Kidney (tissue), 14 donors: ENCODE data around the gene DEK. TPM values are rescaled to one million over a fixed set of nuclear protein-coding genes. Genes with fewer than 3 reads are reported as not detected.
"Not testable (repeated sequence)": the region's sequence is repeated elsewhere in the genome, so short reads cannot be mapped to it uniquely, and the experiment has no call there.

Source experiments
- DNase-seq, 5 donors: peaks; one replicate each; pipeline ENCODE4 v3.0.0-alpha.2; 2013 to 2020
- FAIRE-seq: peaks from 2 replicates; lab custom pipeline; 2012; peaks lifted over from hg19 to GRCh38; lab: Jason Lieb, UNC
- H3K27ac ChIP-seq, 2 donors: one replicate each; pipeline ENCODE4 v1.7.0; 2013; ENCODE audit warnings: low read depth in 2 of 2, low read length in 2 of 2, inconsistent platforms in 1 of 2
- H3K27me3 ChIP-seq: one replicate; pipeline ENCODE4 v1.7.1; 2013; ENCODE audit warnings: low read length, inconsistent platforms; ENCODE audit not compliant: control insufficient read depth, insufficient read depth
- H3K36me3 ChIP-seq, 3 donors: one replicate each; pipeline versions ENCODE4 v1.7.0 to v1.7.1; 2013; ENCODE audit warnings: low read length in 3 of 3, control low read depth in 1 of 3, inconsistent platforms in 1 of 3; ENCODE audit not compliant: insufficient read depth in 3 of 3, control insufficient read depth in 2 of 3
- H3K4me1 ChIP-seq, 3 donors: one replicate each; pipeline versions ENCODE4 v1.7.0 to v1.7.1; 2013; ENCODE audit warnings: low read length in 3 of 3, inconsistent platforms in 1 of 3, low read depth in 1 of 3; ENCODE audit not compliant: control insufficient read depth in 2 of 3, insufficient read depth in 2 of 3
- H3K4me3 ChIP-seq, 3 donors: one replicate each; pipeline versions ENCODE4 v1.7.0 to v1.8.1; 2013; ENCODE audit warnings: low read length in 3 of 3, control low read depth in 1 of 3, inconsistent platforms in 1 of 3
- H3K9ac ChIP-seq, 3 donors: one replicate each; pipeline versions ENCODE4 v1.7.0 to v1.7.1; 2013; ENCODE audit warnings: low read length in 3 of 3, control low read depth in 1 of 3, inconsistent platforms in 1 of 3
- H3K9me3 ChIP-seq, 3 donors: one replicate each; pipeline versions ENCODE4 v1.7.0 to v1.7.1; 2013; ENCODE audit warnings: low read length in 3 of 3, control low read depth in 1 of 3, inconsistent platforms in 1 of 3; ENCODE audit not compliant: control insufficient read depth in 2 of 3, insufficient read depth in 1 of 3
- CTCF ChIP-seq: IDR thresholded peaks from 3 replicates; pipeline ENCODE4 v1.5.1; 2012; ENCODE audit warnings: mild to moderate bottlenecking, moderate library complexity, borderline replicate concordance; ENCODE audit not compliant: insufficient read depth; ENCODE audit errors: extremely low read depth
- intact Hi-C: fragments of 100-400 bp; cut with DNase I; formaldehyde crosslinking; loops from one replicate; pipeline ENCODE4 v1.11.1; 2022
- polyA plus RNA-seq: library from polyadenylated mRNA; stranded (reverse); fragments of 350-450 nt; fragmentation: Illumina TruSeq; extraction: RNeasy Lipid Tissue Mini Kit (QIAGEN cat#74804); gene quantifications from one replicate; pipeline ENCODE4 v1.2.3, GENCODE V29; 2014; ENCODE audit warnings: low read depth, low replicate concordance; ENCODE audit not compliant: insufficient read depth
- total RNA-seq: library from RNA; stranded (reverse); fragmentation: NEBNext Ultra II Directional; extraction: Animal tissue kit (Norgen Biotek cat#: 25700); gene quantifications from one replicate; pipeline ENCODE4 v1.2.1, GENCODE V29; 2021
- donor health status: control.
- donor health status: control.
- donor health status: control.
- donor health status: control.
- donor health status: control.
- donor health status: DM: yes; HTN: yes; CAD: no.
- donor health status: Normal renal cell carcinoma (clear cell type).

Gene DEK
- total and polyA plus RNA-seq, 2 donors from 2014 or later = 23.7 to 67.2 TPM

GRCh38 chr6:18179770-18180356, 84.5 kb downstream of the DEK start:
- no peaks in the 10 kb centered on the region for H3K4me1 ChIP-seq
- no peak for TF ChIP-seq CTCF
- H3K9ac ChIP-seq = no peak overlapping the region
- no peak overlapping the region for H3K27ac ChIP-seq
- DNase-seq (no peak), FAIRE-seq (no peak)
- H3K36me3 ChIP-seq = no peaks in the 10 kb centered on the region
- H3K4me3 ChIP-seq = no peak overlapping the region
- H3K9me3 ChIP-seq = no peaks in the 10 kb centered on the region
- no peaks in the 10 kb centered on the region for H3K27me3 ChIP-seq
- intact Hi-C loops = no loop called here

GRCh38 chr6:18178960-18179615, 85.2 kb downstream of the DEK start:
- no peaks in the 10 kb centered on the region for H3K9me3 ChIP-seq
- no peak overlapping the region for H3K9ac ChIP-seq
- no peaks in the 10 kb centered on the region for H3K36me3 ChIP-seq
- H3K4me1 ChIP-seq = no peaks in the 10 kb centered on the region
- DNase-seq (no peak), FAIRE-seq (peak; percentile 51)
- TF ChIP-seq CTCF = no peak
- H3K4me3 ChIP-seq = no peak overlapping the region
- intact Hi-C loops = no loop called here
- no peaks in the 10 kb centered on the region for H3K27me3 ChIP-seq
- H3K27ac ChIP-seq = no peak overlapping the region

- Histone ChIP-seq H3K36me3 (no peaks in the 10 kb centered on the region), H3K9ac (no peak overlapping the region), H3K9me3 (no peaks in the 10 kb centered on the region), H3K4me3 (no peak overlapping the region), H3K4me1 (no peaks in the 10 kb centered on the region), H3K27me3 (no peaks in the 10 kb centered on the region), H3K27ac (no peak overlapping the region)
- no peak for TF ChIP-seq CTCF
- FAIRE-seq = peak; percentile 17
- no peak for DNase-seq
- intact Hi-C loops = no loop called here
Observed at GRCh38 chr6:18177286-18177965, 86.9 kb downstream of the DEK start.

- H3K4me1 ChIP-seq, FAIRE-seq, DNase-seq: not testable (repeated sequence)
Observed at GRCh38 chr6:18176198-18176597, 88.1 kb downstream of the DEK start.

More at GRCh38 chr6:18176198-18176597, 88.1 kb downstream of the DEK start:
- H3K36me3 ChIP-seq, H3K9ac ChIP-seq, H3K9me3 ChIP-seq, H3K27ac ChIP-seq, intact Hi-C loops, H3K4me3 ChIP-seq, H3K27me3 ChIP-seq: not testable (repeated sequence)
